IMR-90 (cell line): ENCODE measurements around the gene TP53BP1. TPM values are rescaled to one million over a fixed set of nuclear protein-coding genes. Genes with fewer than 3 reads are reported as not detected.

Source experiments
- ATAC-seq: fragments of 200-7000 bp; cut with Tn5 transposase; 2 replicates; pipeline ENCODE4 v1.9.1; 2020; ENCODE audit warnings: low read depth, mild to moderate bottlenecking, moderate library complexity
- Bru-seq: library from RNA; stranded (reverse); fragments of 400-500 nt; gene quantifications from one replicate; lab custom pipeline; 2021; lab: Mats Ljungman, UMichigan
- BruChase-seq, 2 experiments: library from RNA; stranded (reverse); fragments of 400-500 nt; gene quantifications; one replicate each; lab custom pipeline; 2021; lab: Mats Ljungman, UMichigan
- BruUV-seq: library from RNA; stranded (reverse); fragments of 400-500 nt; replicated peaks from 2 replicates; lab custom pipeline; 2021; lab: Mats Ljungman, UMichigan
- CTCF ChIA-PET: fragments of 300-600 bp; formaldehyde crosslinking; extraction: SDS; loops from one replicate; lab custom pipeline; 2021; ENCODE audit warnings: antibody characterized with exemption; lab: Yijun Ruan, JAX
- POLR2A ChIA-PET: fragments of 300-600 bp; sonication (Branson Sonifier 250); formaldehyde crosslinking; loops from one replicate; lab custom pipeline; 2022; ENCODE audit warnings: antibody characterized with exemption; ENCODE audit not compliant: unreplicated experiment; lab: Charles Lee
- DNase-seq: peaks from one replicate; pipeline ENCODE4 v3.0.0; 2013
- H2AFZ ChIP-seq: replicated peaks from 2 replicates; pipeline ENCODE3; 2013; ENCODE audit warnings: low read length, mild to moderate bottlenecking; ENCODE audit not compliant: poor library complexity
- H2AK5ac ChIP-seq: 2 replicates; pipeline ENCODE4 v1.6.1; 2013; ENCODE audit warnings: low read depth, low read length, inconsistent platforms
- H2AK9ac ChIP-seq: replicated peaks from 2 replicates; pipeline ENCODE3; 2013; ENCODE audit warnings: mild to moderate bottlenecking, low read depth, low read length, moderate library complexity; ENCODE audit not compliant: poor library complexity
- H2BK120ac ChIP-seq: 2 replicates; pipeline ENCODE4 v1.6.1; 2013; ENCODE audit warnings: low read depth, low read length, inconsistent platforms
- H2BK15ac ChIP-seq: 3 replicates; pipeline ENCODE4 v1.6.1; 2013; ENCODE audit warnings: low read depth, low read length, inconsistent platforms
- H2BK20ac ChIP-seq: 2 replicates; pipeline ENCODE4 v1.6.1; 2013; ENCODE audit warnings: low read depth, mild to moderate bottlenecking, inconsistent platforms, low read length, moderate library complexity
- H2BK5ac ChIP-seq: 2 replicates; pipeline ENCODE4 v1.6.1; 2013; ENCODE audit warnings: mild to moderate bottlenecking, low read depth, low read length, inconsistent platforms; ENCODE audit not compliant: poor library complexity, severe bottlenecking
- H3K14ac ChIP-seq: replicated peaks from 2 replicates; pipeline ENCODE4 v1.6.1; 2013; ENCODE audit warnings: low read depth, low read length, inconsistent platforms
- H3K18ac ChIP-seq: 2 replicates; pipeline ENCODE4 v1.6.1; 2013; ENCODE audit warnings: low read depth, low read length, control low read depth
- H3K23ac ChIP-seq: 2 replicates; pipeline ENCODE4 v1.6.1; 2013; ENCODE audit warnings: low read depth, low read length, inconsistent platforms
- H3K27ac ChIP-seq: 2 replicates; pipeline ENCODE4 v1.5.1; 2013; ENCODE audit warnings: mild to moderate bottlenecking, control low read depth, low read length; ENCODE audit not compliant: insufficient read depth
- H3K27me3 ChIP-seq: 2 replicates; pipeline ENCODE4 v1.6.1; 2013; ENCODE audit warnings: low read length; ENCODE audit not compliant: control insufficient read depth, insufficient read depth
- H3K36me3 ChIP-seq: 2 replicates; pipeline ENCODE4 v1.6.1; 2013; ENCODE audit warnings: low read length, mixed read lengths; ENCODE audit not compliant: control insufficient read depth, insufficient read depth
- H3K4ac ChIP-seq: 2 replicates; pipeline ENCODE4 v1.6.1; 2013; ENCODE audit warnings: low read depth, low read length, inconsistent platforms
- H3K4me1 ChIP-seq: 2 replicates; pipeline ENCODE4 v1.6.1; 2013; ENCODE audit warnings: low read length, mixed read lengths; ENCODE audit not compliant: control insufficient read depth, insufficient read depth
- H3K4me2 ChIP-seq: 2 replicates; pipeline ENCODE4 v1.6.1; 2013; ENCODE audit warnings: low read depth, mild to moderate bottlenecking, control low read depth, low read length, moderate library complexity
- H3K4me3 ChIP-seq: 2 replicates; pipeline ENCODE4 v1.5.1; 2013; ENCODE audit warnings: low read depth, mild to moderate bottlenecking, control low read depth, low read length, moderate library complexity; ENCODE audit not compliant: insufficient read depth
- H3K56ac ChIP-seq: 2 replicates; pipeline ENCODE4 v1.6.1; 2013; ENCODE audit warnings: low read length, inconsistent platforms; ENCODE audit not compliant: insufficient read depth; ENCODE audit errors: extremely low read depth
- H3K79me1 ChIP-seq, 2 experiments: 2 replicates each; pipeline ENCODE4 v1.6.1; 2013; ENCODE audit warnings: low read length in 2 of 2, inconsistent platforms in 1 of 2, low read depth in 1 of 2
- H3K9ac ChIP-seq: 2 replicates; pipeline ENCODE4 v1.6.1; 2013; ENCODE audit warnings: low read depth, low read length, control low read depth
- H3K9me1 ChIP-seq: 2 replicates; pipeline ENCODE4 v1.6.1; 2013; ENCODE audit warnings: low read length, inconsistent platforms; ENCODE audit not compliant: insufficient read depth
- H3K9me3 ChIP-seq: 2 replicates; pipeline ENCODE4 v1.6.1; 2013; ENCODE audit warnings: low read length; ENCODE audit not compliant: control insufficient read depth, insufficient read depth
- H4K20me1 ChIP-seq: 2 replicates; pipeline ENCODE4 v1.6.1; 2013; ENCODE audit warnings: low read length, inconsistent platforms; ENCODE audit not compliant: insufficient read depth
- H4K5ac ChIP-seq: 2 replicates; pipeline ENCODE4 v1.6.1; 2013; ENCODE audit warnings: mild to moderate bottlenecking, low read depth, low read length, control low read depth
- H4K8ac ChIP-seq, 2 experiments: 2 replicates each; pipeline ENCODE4 v1.6.1; 2013; ENCODE audit warnings: low read depth in 2 of 2, low read length in 2 of 2, control low read depth in 1 of 2, inconsistent platforms in 1 of 2
- H4K91ac ChIP-seq: 2 replicates; pipeline ENCODE4 v1.6.1; 2013; ENCODE audit warnings: low read depth, low read length, inconsistent platforms; ENCODE audit not compliant: insufficient read depth
- BHLHE40 ChIP-seq: fragments of 150-350 bp; IDR thresholded peaks from 2 replicates; pipeline ENCODE4 v1.6.1; 2016; ENCODE audit warnings: mild to moderate bottlenecking, low read depth, low read length
- MXI1 ChIP-seq: IDR thresholded peaks from 2 replicates; pipeline ENCODE4 v1.6.1; 2012; ENCODE audit warnings: low read depth, mild to moderate bottlenecking, low read length, moderate library complexity, borderline replicate concordance
- POLR2A ChIP-seq: IDR thresholded peaks from 2 replicates; pipeline ENCODE4 v1.6.1; 2012; ENCODE audit warnings: mild to moderate bottlenecking, low read depth, low read length
- WGBS, 2 experiments: methylation state at CpG; one replicate each; pipeline versions ENCODE4 v1.1.5 to v1.1.7; 2013; ENCODE audit warnings: missing lambda C conversion rate in 2 of 2; ENCODE audit not compliant: insufficient read length in 1 of 2; ENCODE audit errors: extremely low coverage in 2 of 2; 5-methylcytosine and 5-hydroxymethylcytosine counted together
- dilution Hi-C: fragments of 300-500 bp; cut with HindIII; formaldehyde crosslinking; loops from one replicate; pipeline ENCODE4 v1.14.3; 2018; ENCODE audit warnings: low sequenced_read_pairs; ENCODE audit not compliant: unreplicated experiment
- in situ Hi-C: fragments of 300-500 bp; cut with MboI; formaldehyde crosslinking; loops from 3 replicates; pipeline ENCODE4 v1.14.3; 2019; ENCODE audit warnings: low sequenced_read_pairs, inconsistent platforms, mixed read lengths
- intact Hi-C: fragments of 100-400 bp; cut with micrococcal nuclease; formaldehyde crosslinking; loops from 2 replicates; pipeline ENCODE4 v1.10.0; 2022
- long read RNA-seq: library from polyadenylated mRNA; unstranded; transcript quantifications from one replicate; pipeline ENCODE4 v2.0.0, GENCODE V29; 2021; ENCODE audit not compliant: unreplicated experiment
- polyA plus RNA-seq, 3 experiments: library from polyadenylated mRNA; depleted of rRNA; stranded (reverse); fragments of >200 nt; gene quantifications; 2 replicates each; pipeline ENCODE4 v1.2.3, GENCODE V29; 2012; ENCODE audit warnings: low replicate concordance in 1 of 3
- total RNA-seq: library from RNA; depleted of rRNA; stranded (reverse); fragments of >200 nt; gene quantifications from 2 replicates; pipeline ENCODE4 v1.2.3, GENCODE V29; 2012; rRNA removed

Gene TP53BP1, protein sequence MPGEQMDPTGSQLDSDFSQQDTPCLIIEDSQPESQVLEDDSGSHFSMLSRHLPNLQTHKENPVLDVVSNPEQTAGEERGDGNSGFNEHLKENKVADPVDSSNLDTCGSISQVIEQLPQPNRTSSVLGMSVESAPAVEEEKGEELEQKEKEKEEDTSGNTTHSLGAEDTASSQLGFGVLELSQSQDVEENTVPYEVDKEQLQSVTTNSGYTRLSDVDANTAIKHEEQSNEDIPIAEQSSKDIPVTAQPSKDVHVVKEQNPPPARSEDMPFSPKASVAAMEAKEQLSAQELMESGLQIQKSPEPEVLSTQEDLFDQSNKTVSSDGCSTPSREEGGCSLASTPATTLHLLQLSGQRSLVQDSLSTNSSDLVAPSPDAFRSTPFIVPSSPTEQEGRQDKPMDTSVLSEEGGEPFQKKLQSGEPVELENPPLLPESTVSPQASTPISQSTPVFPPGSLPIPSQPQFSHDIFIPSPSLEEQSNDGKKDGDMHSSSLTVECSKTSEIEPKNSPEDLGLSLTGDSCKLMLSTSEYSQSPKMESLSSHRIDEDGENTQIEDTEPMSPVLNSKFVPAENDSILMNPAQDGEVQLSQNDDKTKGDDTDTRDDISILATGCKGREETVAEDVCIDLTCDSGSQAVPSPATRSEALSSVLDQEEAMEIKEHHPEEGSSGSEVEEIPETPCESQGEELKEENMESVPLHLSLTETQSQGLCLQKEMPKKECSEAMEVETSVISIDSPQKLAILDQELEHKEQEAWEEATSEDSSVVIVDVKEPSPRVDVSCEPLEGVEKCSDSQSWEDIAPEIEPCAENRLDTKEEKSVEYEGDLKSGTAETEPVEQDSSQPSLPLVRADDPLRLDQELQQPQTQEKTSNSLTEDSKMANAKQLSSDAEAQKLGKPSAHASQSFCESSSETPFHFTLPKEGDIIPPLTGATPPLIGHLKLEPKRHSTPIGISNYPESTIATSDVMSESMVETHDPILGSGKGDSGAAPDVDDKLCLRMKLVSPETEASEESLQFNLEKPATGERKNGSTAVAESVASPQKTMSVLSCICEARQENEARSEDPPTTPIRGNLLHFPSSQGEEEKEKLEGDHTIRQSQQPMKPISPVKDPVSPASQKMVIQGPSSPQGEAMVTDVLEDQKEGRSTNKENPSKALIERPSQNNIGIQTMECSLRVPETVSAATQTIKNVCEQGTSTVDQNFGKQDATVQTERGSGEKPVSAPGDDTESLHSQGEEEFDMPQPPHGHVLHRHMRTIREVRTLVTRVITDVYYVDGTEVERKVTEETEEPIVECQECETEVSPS (N-terminal part only)
- total RNA-seq (64.5 and 73.9 TPM in 2 replicates), polyA plus RNA-seq (2012; rRNA removed) (33.9 and 36.3 TPM in 2 replicates), Bru-seq, nascent RNA (percentile 86 among the genes with signal in this experiment), BruChase-seq, experiment 1, labeled RNA remaining after a 6-hour chase (percentile 91 among the genes with signal in this experiment), BruChase-seq, experiment 2, labeled RNA remaining after a 2-hour chase (percentile 89 among the genes with signal in this experiment)
- polyA plus RNA-seq (2012; cell fraction: cytosol; rRNA removed) = 15.6 and 19.1 TPM in 2 replicates
- polyA plus RNA-seq (2012; cell fraction: nucleus; rRNA removed; ENCODE audit: low replicate concordance) = 46.0 and 100 TPM in 2 replicates
- long read RNA-seq, full-length matches to known transcripts = 12 of 40 reads
- long read RNA-seq, partial matches to known transcripts = 21 of 40 reads
- long read RNA-seq, other reads (novel, unspliced or antisense) = 7 of 40 reads

GRCh38 chr15:43492673-43493601 lies at the start of gene TP53BP1:
Gene TP53BP1, minus strand, starts transcription at chr15:43493156. Its CDS starts 113 bp downstream, at chr15:43493043.
- Histone ChIP-seq H3K4ac (peak within 1 kb of the TSS; percentile 85), H3K18ac (peak within 1 kb of the TSS; percentile 84)

More at GRCh38 chr15:43492673-43493601, at the start of gene TP53BP1:
- intact Hi-C loops (loop anchor here (2.0 kb wide), 1 partner anchor 24 kb away; the partner anchor contains the start of gene MAP1A), in situ Hi-C loops (no loop called here), dilution Hi-C loops (no loop called here)
- Histone ChIP-seq H4K8ac (peak within 1 kb of the TSS; percentile 21 to 97), H3K9ac (peak within 1 kb of the TSS; percentile 90), H3K79me1 (peaks cover 17 to 35% of the 10 kb centered on the region in 2 experiments), H3K23ac (peak within 1 kb of the TSS; percentile 85), H3K4me1 (peaks cover 3% of the 10 kb centered on the region; the same call in 1 of the 2 replicates), H2BK20ac (peak within 1 kb of the TSS; percentile 60; the same call in 1 of the 2 replicates), H3K4me3 (peak within 1 kb of the TSS; percentile 91), H4K5ac (peak within 1 kb of the TSS; percentile 67), H2AK9ac (peak within 1 kb of the TSS; percentile 90), H2AK5ac (no peak within 1 kb of the TSS), H3K56ac (peak within 1 kb of the TSS; percentile 71), H4K20me1 (peaks cover 4% of the 10 kb centered on the region; the same call in 1 of the 2 replicates), H2BK5ac (peak within 1 kb of the TSS; percentile 89), H3K36me3 (peaks cover 9% of the 10 kb centered on the region), H4K91ac (peak within 1 kb of the TSS; percentile 72), H3K4me2 (peak within 1 kb of the TSS; percentile 100), H3K9me1 (0 out of 2 replicates have a peak, but pooled peaks cover 2% of the 10 kb centered on the region), H3K9me3 (no peaks in the 10 kb centered on the region), H2BK120ac (peak within 1 kb of the TSS; percentile 80), H3K27me3 (no peaks in the 10 kb centered on the region), H3K27ac (peak within 1 kb of the TSS; percentile 95), H3K14ac (peak within 1 kb of the TSS; percentile 96), H2AFZ (peak within 1 kb of the TSS; percentile 99), H2BK15ac (peak within 1 kb of the TSS; percentile 29; the same call in 1 of the 3 replicates)
- ChIA-PET POLR2A (interaction anchor here (0.5 kb wide), 1 partner anchor 25 kb away, joined by 3 read pairs; the partner anchor contains the start of gene MAP1A), CTCF (interaction anchor here (2.3 kb wide), 1 partner anchor 22 kb away, joined by 8 read pairs; no protein-coding TSS in a partner anchor)
- peak; percentile 39; the same call in 1 of the 2 replicates for TF ChIP-seq POLR2A
- peak; percentile 33; the same call in 1 of the 2 replicates for TF ChIP-seq MXI1
- no peak for TF ChIP-seq BHLHE40
- BruUV-seq = no TSS peak
- ATAC-seq = peak; percentile 99
- peak; percentile 94 for DNase-seq
- WGBS, 2 experiments = 0% methylated on average over 8 of the region's 54 CpGs; no CpG with 5 or more reads in 1 of the 2 experiments
